NB4 (cell line): ENCODE data around the gene PIK3AP1.

Source experiments
- POLR2A ChIP-seq: IDR thresholded peaks from 2 replicates; pipeline ENCODE4 v1.6.1; 2011; ENCODE audit warnings: mild to moderate bottlenecking; ENCODE audit not compliant: insufficient read length; ENCODE audit errors: extremely low read depth
- TF ChIP-seq, protein P1 (sequence below): IDR thresholded peaks from one replicate; pipeline ENCODE4 v1.5.1; 2012; ENCODE audit warnings: low read depth, low read length

DNA sequence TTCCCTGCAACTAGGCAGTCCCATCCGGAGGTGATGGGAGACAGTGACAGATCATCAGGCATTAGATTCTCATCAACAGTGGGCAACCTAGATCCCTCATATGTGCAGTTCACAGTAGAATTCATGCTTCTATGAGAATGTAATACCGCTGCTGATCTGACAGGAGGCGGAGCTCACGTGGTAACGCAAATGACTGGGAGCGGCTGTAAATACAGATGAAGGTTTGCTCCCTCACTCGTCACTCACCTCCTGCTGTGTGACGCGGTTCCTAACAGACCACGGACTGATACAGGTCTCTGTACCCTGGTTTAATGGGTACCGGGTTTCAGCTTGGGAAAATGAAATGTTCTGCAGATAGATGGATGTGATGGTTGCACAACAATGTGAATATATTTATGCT is 47.8 kb upstream of the PIK3AP1 start:
- TF ChIP-seq, protein P1, sequence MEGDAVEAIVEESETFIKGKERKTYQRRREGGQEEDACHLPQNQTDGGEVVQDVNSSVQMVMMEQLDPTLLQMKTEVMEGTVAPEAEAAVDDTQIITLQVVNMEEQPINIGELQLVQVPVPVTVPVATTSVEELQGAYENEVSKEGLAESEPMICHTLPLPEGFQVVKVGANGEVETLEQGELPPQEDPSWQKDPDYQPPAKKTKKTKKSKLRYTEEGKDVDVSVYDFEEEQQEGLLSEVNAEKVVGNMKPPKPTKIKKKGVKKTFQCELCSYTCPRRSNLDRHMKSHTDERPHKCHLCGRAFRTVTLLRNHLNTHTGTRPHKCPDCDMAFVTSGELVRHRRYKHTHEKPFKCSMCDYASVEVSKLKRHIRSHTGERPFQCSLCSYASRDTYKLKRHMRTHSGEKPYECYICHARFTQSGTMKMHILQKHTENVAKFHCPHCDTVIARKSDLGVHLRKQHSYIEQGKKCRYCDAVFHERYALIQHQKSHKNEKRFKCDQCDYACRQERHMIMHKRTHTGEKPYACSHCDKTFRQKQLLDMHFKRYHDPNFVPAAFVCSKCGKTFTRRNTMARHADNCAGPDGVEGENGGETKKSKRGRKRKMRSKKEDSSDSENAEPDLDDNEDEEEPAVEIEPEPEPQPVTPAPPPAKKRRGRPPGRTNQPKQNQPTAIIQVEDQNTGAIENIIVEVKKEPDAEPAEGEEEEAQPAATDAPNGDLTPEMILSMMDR = no peak
- TF ChIP-seq POLR2A = no peak
